ENCODE results near the gene ZNF514. TPM values are rescaled to one million over a fixed set of nuclear protein-coding genes. Genes with fewer than 3 reads are reported as not detected.

The ZNF514 gene
- total RNA-seq, 2 experiments from 2014 or later = 9.7 to 15.3 TPM

GRCh38 chr2:95179451-95179850 lies 19.8 kb upstream of the ZNF514 start:
- intact Hi-C loops (cut with micrococcal nuclease; ENCODE audit: unreplicated experiment) = no loop called here
- Histone ChIP-seq H4K20me1 (ENCODE audit: insufficient read depth, low read length) (no peaks in the 10 kb centered on the region), H3K4me3 (ENCODE audit: low read depth, low read length, poor library complexity, severe bottlenecking) (no peak overlapping the region), H3K9me3 (ENCODE audit: low read length) (no peaks in the 10 kb centered on the region), H3K79me2 (ENCODE audit: insufficient read depth, low read depth, low read length) (no peaks in the 10 kb centered on the region), H3K27ac (ENCODE audit: low read depth, low read length, poor library complexity, severe bottlenecking) (no peak overlapping the region), H3K36me3 (ENCODE audit: insufficient read depth, low read length) (peaks cover 19% of the 10 kb centered on the region), H3K4me2 (ENCODE audit: low read length) (no peak overlapping the region), H2AFZ (ENCODE audit: low read length) (no peak overlapping the region), H3K4me1 (ENCODE audit: insufficient read depth, low read length, poor library complexity, severe bottlenecking) (no peaks in the 10 kb centered on the region), H3K9me2 (ENCODE audit: insufficient read depth, low read length) (no peaks in the 10 kb centered on the region)
- ChIA-PET POLR2A (no interaction called here), CTCF (ENCODE audit: unreplicated experiment) (no interaction called here)
- TF ChIP-seq CTCF (conservative IDR thresholded peaks at IDR 0.05; ENCODE audit: low read length) (no peak), EZH2phosphoT487 (IDR thresholded peaks at IDR 0.05; ENCODE audit: borderline replicate concordance, low read depth, low read length) (no peak)
- no TSS peak for BruUV-seq (replicated peaks)
- no peak for DNase-seq (ENCODE audit: low spot score)

GRCh38 chr2:95174031-95174542 lies 14.4 kb upstream of the ZNF514 start:
- Histone ChIP-seq H3K4me2 (ENCODE audit: low read length) (no peak overlapping the region), H2AFZ (ENCODE audit: low read length) (no peak overlapping the region), H3K4me3 (ENCODE audit: low read depth, low read length, poor library complexity, severe bottlenecking) (no peak overlapping the region), H3K79me2 (ENCODE audit: insufficient read depth, low read depth, low read length) (no peaks in the 10 kb centered on the region), H3K9me3 (ENCODE audit: low read length) (no peaks in the 10 kb centered on the region), H3K4me1 (ENCODE audit: insufficient read depth, low read length, poor library complexity, severe bottlenecking) (no peaks in the 10 kb centered on the region), H3K36me3 (ENCODE audit: insufficient read depth, low read length) (no peaks in the 10 kb centered on the region), H3K27ac (ENCODE audit: low read depth, low read length, poor library complexity, severe bottlenecking) (no peak overlapping the region), H3K9me2 (ENCODE audit: insufficient read depth, low read length) (no peaks in the 10 kb centered on the region), H4K20me1 (ENCODE audit: insufficient read depth, low read length) (no peaks in the 10 kb centered on the region)
- ChIA-PET POLR2A (interaction anchor here (0.5 to 0.6 kb wide), 2 partner anchors 10 to 1684 kb away, joined by 3 read pairs; partner anchors contain the start of gene ANKRD39), CTCF (ENCODE audit: unreplicated experiment) (no interaction called here)
- no TSS peak for BruUV-seq (replicated peaks)
- intact Hi-C loops (cut with micrococcal nuclease; ENCODE audit: unreplicated experiment) = no loop called here
- no peak for DNase-seq (ENCODE audit: low spot score)
- TF ChIP-seq CTCF (conservative IDR thresholded peaks at IDR 0.05; ENCODE audit: low read length) = no peak
- no peak for TF ChIP-seq EZH2phosphoT487 (IDR thresholded peaks at IDR 0.05; ENCODE audit: borderline replicate concordance, low read depth, low read length)

- ChIA-PET CTCF (ENCODE audit: unreplicated experiment) (no interaction called here), POLR2A (no interaction called here)
These were observed 12.3 kb upstream of the ZNF514 start for GRCh38 chr2:95171902-95172301.

More at GRCh38 chr2:95171902-95172301, 12.3 kb upstream of the ZNF514 start:
- Histone ChIP-seq H3K4me1 (ENCODE audit: insufficient read depth, low read length, poor library complexity, severe bottlenecking) (peaks cover under 1% of the 10 kb centered on the region), H3K36me3 (ENCODE audit: insufficient read depth, low read length) (no peaks in the 10 kb centered on the region), H3K4me2 (ENCODE audit: low read length) (no peak overlapping the region), H2AFZ (ENCODE audit: low read length) (no peak overlapping the region), H3K79me2 (ENCODE audit: insufficient read depth, low read depth, low read length) (no peaks in the 10 kb centered on the region), H3K9me2 (ENCODE audit: insufficient read depth, low read length) (no peaks in the 10 kb centered on the region), H3K27ac (ENCODE audit: low read depth, low read length, poor library complexity, severe bottlenecking) (no peak overlapping the region), H3K9me3 (ENCODE audit: low read length) (no peaks in the 10 kb centered on the region), H3K4me3 (ENCODE audit: low read depth, low read length, poor library complexity, severe bottlenecking) (no peak overlapping the region), H4K20me1 (ENCODE audit: insufficient read depth, low read length) (no peaks in the 10 kb centered on the region)
- TF ChIP-seq CTCF (conservative IDR thresholded peaks at IDR 0.05; ENCODE audit: low read length) = no peak
- TF ChIP-seq EZH2phosphoT487 (IDR thresholded peaks at IDR 0.05; ENCODE audit: borderline replicate concordance, low read depth, low read length) = no peak
- no TSS peak for BruUV-seq (replicated peaks)
- intact Hi-C loops (cut with micrococcal nuclease; ENCODE audit: unreplicated experiment) = no loop called here
- DNase-seq (ENCODE audit: low spot score) = no peak
